ENCODE results near the gene CHRNA4. TPM values are rescaled to one million over a fixed set of nuclear protein-coding genes. Genes with fewer than 3 reads are reported as not detected.
"Not testable (repeated sequence)": the region's sequence is repeated elsewhere in the genome, so short reads cannot be mapped to it uniquely, and the experiment has no call there.

CHRNA4 gene
- total RNA-seq, 4 donors from 2014 or later, result not detected

GRCh38 chr20:63345328-63346100, 15.6 kb downstream of the CHRNA4 start:
- TF ChIP-seq POLR2A (IDR thresholded peaks at IDR 0.05) (no peak), CTCF (IDR thresholded peaks at IDR 0.05) (no peak)
- no peaks in the 10 kb centered on the region for H3K36me3 ChIP-seq
- no peak for DNase-seq
- H3K4me1 ChIP-seq, result no peaks in the 10 kb centered on the region
- H3K9me3 ChIP-seq, result no peaks in the 10 kb centered on the region
- H3K27ac ChIP-seq, result no peak overlapping the region
- H3K4me3 ChIP-seq, result no peak overlapping the region
- H3K27me3 ChIP-seq, result no peaks in the 10 kb centered on the region

GRCh38 chr20:63344616-63345327, 16.4 kb downstream of the CHRNA4 start:
- Histone ChIP-seq H3K4me1 (no peaks in the 10 kb centered on the region), H3K9me3 (no peaks in the 10 kb centered on the region), H3K4me3 (no peak overlapping the region), H3K27ac (no peak overlapping the region), H3K27me3 (no peaks in the 10 kb centered on the region), H3K36me3 (no peaks in the 10 kb centered on the region)
- DNase-seq, result no peak
- no peak for TF ChIP-seq POLR2A (IDR thresholded peaks at IDR 0.05)
- no peak for TF ChIP-seq CTCF (IDR thresholded peaks at IDR 0.05)

GRCh38 chr20:63343460-63344445, 17.4 kb downstream of the CHRNA4 start:
- no peak for DNase-seq
- no peaks in the 10 kb centered on the region for H3K36me3 ChIP-seq
- H3K4me3 ChIP-seq, result no peak overlapping the region
- no peaks in the 10 kb centered on the region for H3K27me3 ChIP-seq
- no peaks in the 10 kb centered on the region for H3K9me3 ChIP-seq
- no peaks in the 10 kb centered on the region for H3K4me1 ChIP-seq
- no peak for TF ChIP-seq POLR2A (IDR thresholded peaks at IDR 0.05)
- TF ChIP-seq CTCF (IDR thresholded peaks at IDR 0.05), result no peak
- no peak overlapping the region for H3K27ac ChIP-seq

- H3K9me3 ChIP-seq, result no peaks in the 10 kb centered on the region
- TF ChIP-seq POLR2A (IDR thresholded peaks at IDR 0.05) (no peak), CTCF (IDR thresholded peaks at IDR 0.05) (no peak)
These were observed 18.3 kb downstream of the CHRNA4 start for GRCh38 chr20:63342561-63343459.

GRCh38 chr20:63340158-63340688, 20.9 kb downstream of the CHRNA4 start:
- not testable (repeated sequence) for DNase-seq, H3K27me3 ChIP-seq, H3K9me3 ChIP-seq

More at GRCh38 chr20:63342561-63343459, 18.3 kb downstream of the CHRNA4 start:
- Histone ChIP-seq H3K4me1 (no peaks in the 10 kb centered on the region), H3K36me3 (no peaks in the 10 kb centered on the region), H3K27ac (no peak overlapping the region), H3K27me3 (no peaks in the 10 kb centered on the region), H3K4me3 (no peak overlapping the region)
- no peak for DNase-seq

GRCh38 chr20:63339154-63340094, 21.7 kb downstream of the CHRNA4 start:
- H3K4me1 ChIP-seq, H3K27ac ChIP-seq, H3K9me3 ChIP-seq, H3K36me3 ChIP-seq, H3K27me3 ChIP-seq, DNase-seq, H3K4me3 ChIP-seq: not testable (repeated sequence)

More at GRCh38 chr20:63340158-63340688, 20.9 kb downstream of the CHRNA4 start:
- H3K36me3 ChIP-seq, H3K27ac ChIP-seq, H3K4me3 ChIP-seq, H3K4me1 ChIP-seq: not testable (repeated sequence)
